RWPE2 (cell line): ENCODE data around the gene UBASH3B.
A peak's percentile ranks its signal among the peaks of the same experiment; 100 is the strongest.

Experiments
- ATAC-seq: fragments of 200-7000 bp; cut with Tn5 transposase; 3 replicates; pipeline ENCODE4 v1.9.1; 2021; ENCODE audit warnings: low read depth
- DNase-seq: peaks from one replicate; pipeline ENCODE4 v3.0.0-alpha.2; 2020; ENCODE audit warnings: low spot score
- H3K27ac ChIP-seq: fragments of 450-650 bp; 2 replicates; pipeline ENCODE4 v1.5.1; 2017; ENCODE audit warnings: mild to moderate bottlenecking; ENCODE audit not compliant: poor library complexity, severe bottlenecking
- H3K27me3 ChIP-seq: fragments of 250-450 bp; sonication (Bioruptor Pico); 2 replicates; pipeline ENCODE4 v1.5.1; 2021; ENCODE audit warnings: mild to moderate bottlenecking, moderate library complexity; ENCODE audit not compliant: insufficient read depth, poor library complexity, severe bottlenecking
- H3K36me3 ChIP-seq: fragments of 250-450 bp; sonication (Bioruptor Pico); 2 replicates; pipeline ENCODE4 v1.5.1; 2020; ENCODE audit warnings: low read depth, mild to moderate bottlenecking, moderate library complexity
- H3K4me1 ChIP-seq: fragments of 250-450 bp; sonication (Bioruptor Pico); 2 replicates; pipeline ENCODE4 v1.5.1; 2021; ENCODE audit warnings: mild to moderate bottlenecking, moderate library complexity; ENCODE audit not compliant: insufficient read depth, poor library complexity, severe bottlenecking
- H3K4me3 ChIP-seq: fragments of 250-450 bp; sonication (Bioruptor Pico); 2 replicates; pipeline ENCODE4 v1.5.1; 2021; ENCODE audit warnings: mild to moderate bottlenecking, moderate library complexity; ENCODE audit not compliant: severe bottlenecking
- H3K9me3 ChIP-seq: fragments of 250-450 bp; sonication (Bioruptor Pico); 2 replicates; pipeline ENCODE4 v1.5.1; 2021; ENCODE audit warnings: mild to moderate bottlenecking, moderate library complexity; ENCODE audit not compliant: severe bottlenecking
- TF ChIP-seq, protein P1 (sequence below): fragments of 450-650 bp; IDR thresholded peaks from one replicate; pipeline ENCODE4 v1.5.1; 2017; ENCODE audit warnings: mild to moderate bottlenecking, moderate library complexity; ENCODE audit not compliant: poor library complexity, severe bottlenecking

The UBASH3B gene

DNA sequence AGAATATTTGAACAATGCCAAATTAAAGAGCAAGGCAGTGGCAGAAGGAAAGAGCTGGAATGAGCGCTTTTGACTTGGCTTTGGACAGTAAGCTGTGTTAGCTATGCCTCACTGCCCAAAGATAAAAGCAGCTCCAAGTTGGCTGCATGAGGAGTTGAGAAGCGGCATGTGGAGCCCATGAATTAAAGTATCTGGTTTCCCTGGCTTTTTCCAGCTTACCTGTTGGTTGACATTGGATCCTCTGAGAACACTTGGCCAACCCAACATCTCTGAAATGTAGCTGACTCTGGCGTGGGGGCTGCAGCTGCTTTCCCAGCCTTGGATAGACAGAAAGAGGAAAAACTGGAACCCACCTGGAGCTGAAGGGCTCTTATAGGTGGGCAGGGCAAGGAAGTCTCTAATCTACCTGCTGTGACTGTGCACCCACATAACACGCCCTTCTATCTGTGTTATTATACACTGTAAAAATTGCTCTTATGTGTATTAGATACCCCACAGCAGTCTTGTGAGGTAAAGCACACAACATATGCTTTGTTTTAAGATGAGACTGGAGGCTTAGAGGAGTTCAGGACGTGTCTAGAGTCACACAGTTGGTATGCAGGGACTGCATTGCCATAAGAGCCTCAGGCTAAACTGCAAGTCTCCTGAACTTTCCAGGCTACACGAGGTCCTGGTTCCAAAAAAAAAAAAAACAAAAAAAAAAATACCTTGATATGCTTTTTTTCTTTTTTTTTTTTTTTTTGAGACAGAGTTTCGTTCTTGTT, 5.8 kb downstream of the UBASH3B start:
- Histone ChIP-seq H3K36me3 (peaks cover 4% of the 10 kb centered on the region; the same call in 1 of the 2 replicates), H3K27ac (peak overlapping the region; percentile 62), H3K4me3 (no peak overlapping the region), H3K4me1 (peaks cover 4% of the 10 kb centered on the region), H3K9me3 (no peaks in the 10 kb centered on the region), H3K27me3 (no peaks in the 10 kb centered on the region)
- ATAC-seq (peak; percentile 82), DNase-seq (no peak)
- TF ChIP-seq, protein P1, sequence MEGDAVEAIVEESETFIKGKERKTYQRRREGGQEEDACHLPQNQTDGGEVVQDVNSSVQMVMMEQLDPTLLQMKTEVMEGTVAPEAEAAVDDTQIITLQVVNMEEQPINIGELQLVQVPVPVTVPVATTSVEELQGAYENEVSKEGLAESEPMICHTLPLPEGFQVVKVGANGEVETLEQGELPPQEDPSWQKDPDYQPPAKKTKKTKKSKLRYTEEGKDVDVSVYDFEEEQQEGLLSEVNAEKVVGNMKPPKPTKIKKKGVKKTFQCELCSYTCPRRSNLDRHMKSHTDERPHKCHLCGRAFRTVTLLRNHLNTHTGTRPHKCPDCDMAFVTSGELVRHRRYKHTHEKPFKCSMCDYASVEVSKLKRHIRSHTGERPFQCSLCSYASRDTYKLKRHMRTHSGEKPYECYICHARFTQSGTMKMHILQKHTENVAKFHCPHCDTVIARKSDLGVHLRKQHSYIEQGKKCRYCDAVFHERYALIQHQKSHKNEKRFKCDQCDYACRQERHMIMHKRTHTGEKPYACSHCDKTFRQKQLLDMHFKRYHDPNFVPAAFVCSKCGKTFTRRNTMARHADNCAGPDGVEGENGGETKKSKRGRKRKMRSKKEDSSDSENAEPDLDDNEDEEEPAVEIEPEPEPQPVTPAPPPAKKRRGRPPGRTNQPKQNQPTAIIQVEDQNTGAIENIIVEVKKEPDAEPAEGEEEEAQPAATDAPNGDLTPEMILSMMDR, result no peak

DNA sequence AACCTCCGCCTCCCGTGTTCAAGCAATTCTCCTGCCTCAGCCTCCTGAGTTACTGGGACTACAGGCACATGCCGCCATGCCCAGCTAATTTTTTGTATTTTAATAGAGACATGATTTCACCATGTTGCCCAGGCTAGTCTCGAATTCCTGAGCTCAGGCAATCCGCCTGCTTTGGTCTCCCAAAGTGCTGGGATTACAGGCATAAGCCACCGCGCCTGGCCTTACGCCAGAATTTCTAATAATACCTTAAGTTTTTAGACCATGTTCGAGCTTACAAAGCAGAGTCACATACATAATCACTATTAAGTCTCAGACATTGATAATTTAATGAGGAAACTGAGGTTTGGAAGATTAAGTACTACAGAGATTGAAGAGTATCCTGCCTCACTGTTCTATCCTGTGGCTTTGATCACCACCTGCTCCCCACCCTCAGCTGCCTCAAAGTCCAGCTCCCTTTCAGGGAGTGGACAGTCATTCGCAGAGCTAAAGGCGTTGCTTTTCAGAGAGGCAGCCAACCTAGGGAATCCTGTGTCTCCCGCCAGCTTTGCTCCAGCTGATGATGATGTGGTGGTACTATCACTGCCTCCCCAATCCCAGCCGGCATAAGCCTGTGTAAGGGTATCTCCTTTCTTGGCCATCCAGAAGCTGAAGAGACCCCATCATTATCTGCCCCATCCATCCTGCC, 7.7 kb downstream of the UBASH3B start:
- DNase-seq, result no peak
- TF ChIP-seq, protein P1, result no peak
- peaks cover 4% of the 10 kb centered on the region; the same call in 1 of the 2 replicates for H3K36me3 ChIP-seq
- H3K4me1 ChIP-seq, result peaks cover 5% of the 10 kb centered on the region
- no peak for ATAC-seq
- H3K27ac ChIP-seq, result no peak overlapping the region
- H3K4me3 ChIP-seq, result no peak overlapping the region
- no peaks in the 10 kb centered on the region for H3K27me3 ChIP-seq
- H3K9me3 ChIP-seq, result no peaks in the 10 kb centered on the region

DNA sequence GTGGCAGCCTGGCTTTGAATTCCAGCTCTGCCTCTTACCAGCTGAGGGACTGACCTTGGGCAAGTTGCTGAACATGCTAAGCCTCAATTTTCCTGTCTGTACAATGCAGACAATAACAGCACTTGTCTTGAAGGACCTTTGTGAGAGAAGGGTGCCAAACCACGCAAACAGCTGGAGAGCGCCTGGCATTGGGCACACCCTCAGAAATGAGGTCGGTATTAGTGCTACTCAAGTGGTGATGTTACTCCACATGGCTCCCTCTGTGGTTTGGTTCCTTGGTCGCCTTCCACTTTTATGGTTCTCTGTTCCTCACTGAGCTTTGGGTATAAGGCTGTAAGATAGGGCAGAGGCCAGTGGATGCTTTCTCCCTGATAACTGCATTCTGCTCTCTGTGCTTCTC, 8.2 kb downstream of the UBASH3B start:
- Histone ChIP-seq H3K27me3 (no peaks in the 10 kb centered on the region), H3K4me1 (peaks cover 10% of the 10 kb centered on the region), H3K4me3 (no peak overlapping the region), H3K27ac (no peak overlapping the region), H3K36me3 (peaks cover 4% of the 10 kb centered on the region), H3K9me3 (no peaks in the 10 kb centered on the region)
- TF ChIP-seq, protein P1, result no peak
- no peak for DNase-seq
- ATAC-seq, result no peak

DNA sequence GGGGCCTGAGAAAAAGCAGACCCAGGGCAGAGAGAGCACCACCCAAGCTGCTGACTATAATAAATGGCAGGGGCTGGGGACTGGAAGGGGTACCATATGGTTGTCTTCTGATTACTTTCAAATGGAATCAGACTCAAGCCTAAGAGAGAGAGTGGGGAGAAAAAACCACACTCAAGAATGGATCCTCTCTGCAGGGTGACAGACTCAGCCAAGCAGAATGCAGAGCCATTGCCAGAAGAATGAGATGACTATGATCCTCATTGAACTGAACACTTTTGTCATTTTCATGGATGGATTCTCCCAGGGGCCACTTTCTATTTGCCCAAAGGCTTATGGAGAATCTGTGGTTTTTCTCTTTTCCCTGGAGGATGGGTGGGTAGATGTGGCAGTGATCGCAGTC, 8.7 kb downstream of the UBASH3B start:
- Histone ChIP-seq H3K27ac (no peak overlapping the region), H3K4me1 (peaks cover 12% of the 10 kb centered on the region), H3K36me3 (peaks cover 4% of the 10 kb centered on the region), H3K27me3 (no peaks in the 10 kb centered on the region), H3K4me3 (no peak overlapping the region), H3K9me3 (no peaks in the 10 kb centered on the region)
- TF ChIP-seq, protein P1, result no peak
- ATAC-seq (no peak), DNase-seq (no peak)

DNA sequence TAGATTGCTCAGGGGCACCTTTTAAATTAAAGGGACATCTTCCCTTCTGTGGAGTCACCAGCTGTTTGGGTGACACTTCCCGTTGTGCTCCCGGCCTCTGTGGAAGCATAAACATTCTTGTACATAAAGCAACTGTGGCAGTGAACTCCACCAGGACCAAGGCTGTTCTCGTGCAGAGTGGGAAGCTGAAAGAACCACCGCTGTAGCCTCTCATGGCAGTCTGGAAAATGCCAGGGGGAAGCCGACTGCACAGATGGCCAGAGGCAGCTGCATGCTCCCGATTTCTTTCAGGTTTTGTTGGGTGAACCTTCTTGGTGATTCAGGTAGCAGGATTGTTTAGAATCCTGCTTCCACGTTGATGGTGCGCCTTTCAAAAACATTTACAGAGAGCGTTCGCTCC, 10.3 kb downstream of the UBASH3B start:
- Histone ChIP-seq H3K27ac (no peak overlapping the region), H3K36me3 (peaks cover 6% of the 10 kb centered on the region), H3K4me1 (peaks cover 12% of the 10 kb centered on the region)

More for the DNA sequence above, 10.3 kb downstream of the UBASH3B start:
- Histone ChIP-seq H3K9me3 (no peaks in the 10 kb centered on the region), H3K27me3 (no peaks in the 10 kb centered on the region), H3K4me3 (no peak overlapping the region)
- DNase-seq (no peak), ATAC-seq (no peak)
- TF ChIP-seq, protein P1, result no peak
